GM12872 (cell line): ENCODE data around the gene IQSEC1.

Experiments used
- TF ChIP-seq, protein P1 (sequence below): IDR thresholded peaks from 3 replicates; pipeline ENCODE4 v1.5.1; 2011; ENCODE audit warnings: low read depth, mild to moderate bottlenecking, low read length, moderate library complexity; ENCODE audit not compliant: insufficient read depth

The IQSEC1 gene

DNA sequence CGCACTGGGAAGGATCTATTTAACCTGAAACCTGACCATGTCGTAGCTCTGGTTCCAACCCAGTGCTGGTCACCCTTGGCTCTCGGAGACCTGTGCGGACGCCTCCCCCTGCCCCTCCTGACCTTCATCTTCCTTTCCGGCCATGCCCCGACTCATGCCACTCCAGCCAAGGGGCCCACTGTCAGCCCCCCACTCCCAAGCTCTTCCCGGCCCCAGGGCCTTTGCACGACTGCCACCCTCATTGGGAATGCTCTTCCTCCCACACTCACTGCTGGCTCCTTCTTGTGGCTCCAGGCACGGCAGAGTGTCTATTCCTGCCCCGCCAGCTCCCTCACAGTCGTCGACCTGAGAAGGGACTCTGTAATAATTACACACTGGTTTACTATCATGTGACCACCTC, 9.4 kb upstream of the IQSEC1 start:
- TF ChIP-seq, protein P1, sequence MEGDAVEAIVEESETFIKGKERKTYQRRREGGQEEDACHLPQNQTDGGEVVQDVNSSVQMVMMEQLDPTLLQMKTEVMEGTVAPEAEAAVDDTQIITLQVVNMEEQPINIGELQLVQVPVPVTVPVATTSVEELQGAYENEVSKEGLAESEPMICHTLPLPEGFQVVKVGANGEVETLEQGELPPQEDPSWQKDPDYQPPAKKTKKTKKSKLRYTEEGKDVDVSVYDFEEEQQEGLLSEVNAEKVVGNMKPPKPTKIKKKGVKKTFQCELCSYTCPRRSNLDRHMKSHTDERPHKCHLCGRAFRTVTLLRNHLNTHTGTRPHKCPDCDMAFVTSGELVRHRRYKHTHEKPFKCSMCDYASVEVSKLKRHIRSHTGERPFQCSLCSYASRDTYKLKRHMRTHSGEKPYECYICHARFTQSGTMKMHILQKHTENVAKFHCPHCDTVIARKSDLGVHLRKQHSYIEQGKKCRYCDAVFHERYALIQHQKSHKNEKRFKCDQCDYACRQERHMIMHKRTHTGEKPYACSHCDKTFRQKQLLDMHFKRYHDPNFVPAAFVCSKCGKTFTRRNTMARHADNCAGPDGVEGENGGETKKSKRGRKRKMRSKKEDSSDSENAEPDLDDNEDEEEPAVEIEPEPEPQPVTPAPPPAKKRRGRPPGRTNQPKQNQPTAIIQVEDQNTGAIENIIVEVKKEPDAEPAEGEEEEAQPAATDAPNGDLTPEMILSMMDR = no peak

DNA sequence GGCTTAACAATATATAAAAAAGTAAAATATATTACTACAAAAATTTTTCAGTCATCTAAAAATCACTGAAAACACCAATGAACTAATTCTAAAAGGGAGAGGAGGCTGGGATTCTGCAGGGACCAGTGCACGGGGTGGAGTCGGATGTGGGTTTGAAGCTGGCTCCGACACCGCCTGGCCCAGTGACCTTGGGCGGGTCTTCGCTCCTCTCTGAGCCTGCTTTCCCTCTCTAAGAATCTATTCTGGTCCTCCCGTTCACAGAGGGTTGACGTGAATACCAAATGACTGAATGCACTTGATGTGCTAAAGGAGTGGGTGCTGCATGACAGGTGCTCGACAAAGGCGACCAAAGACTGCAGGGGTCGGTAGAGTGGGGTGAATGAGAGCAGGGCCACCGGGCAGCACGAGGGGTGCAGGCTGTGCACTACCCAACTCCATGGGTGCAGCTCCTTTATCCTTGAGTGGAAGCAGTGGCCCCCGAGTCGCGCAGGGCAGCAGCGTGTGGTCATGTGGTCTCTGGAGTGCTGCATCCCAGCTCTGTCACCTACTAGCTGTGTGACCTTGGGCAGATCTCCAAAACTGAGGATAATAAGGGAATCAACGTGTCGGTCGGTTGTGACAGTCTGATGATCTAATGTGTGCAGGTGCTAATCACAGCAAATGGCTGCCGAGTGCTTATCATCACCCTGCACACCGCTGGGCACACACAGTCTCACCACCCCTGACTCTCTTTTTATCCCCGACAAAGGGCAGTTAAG, 8.6 kb upstream of the IQSEC1 start:
- TF ChIP-seq, protein P1 = no peak

DNA sequence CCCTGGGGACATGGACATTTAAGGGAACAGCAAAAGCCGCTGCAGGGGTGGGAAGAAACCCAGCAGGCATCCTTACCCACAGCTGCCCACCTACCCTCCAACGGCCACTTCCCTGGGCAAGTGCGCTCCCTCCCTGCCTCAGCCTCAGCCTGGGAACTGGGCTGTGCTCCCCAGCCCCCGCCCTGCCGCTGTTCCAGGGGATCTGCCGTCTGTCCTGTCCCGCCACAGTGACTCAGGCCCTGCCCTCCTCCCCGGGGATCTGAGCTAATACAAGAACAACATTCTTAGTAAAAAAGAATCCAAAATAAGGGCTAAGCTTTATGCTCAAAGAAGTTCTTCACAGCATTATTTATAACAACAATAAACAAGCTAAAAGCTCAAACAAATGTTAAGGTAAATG, 7.4 kb upstream of the IQSEC1 start:
- TF ChIP-seq, protein P1 = no peak

DNA sequence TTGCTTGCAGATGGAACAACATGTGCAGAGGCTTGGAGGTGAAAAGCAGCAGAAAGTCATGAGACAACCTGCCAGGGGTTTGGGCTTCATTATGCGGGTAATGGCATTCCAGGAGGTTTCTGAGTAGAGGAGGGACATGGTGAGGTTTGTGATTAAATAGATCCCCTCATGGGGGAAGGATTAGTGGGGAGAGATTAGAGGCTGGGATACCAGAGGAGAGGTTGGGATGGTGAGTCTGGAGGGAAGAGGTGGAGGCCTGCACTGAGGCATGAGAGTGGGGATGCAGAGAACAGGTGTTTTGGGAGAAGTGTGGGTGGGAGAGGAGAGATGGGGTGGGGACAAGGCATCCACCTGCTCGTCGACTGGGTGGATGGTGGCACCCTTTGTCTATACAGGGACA, 6.8 kb upstream of the IQSEC1 start:
- TF ChIP-seq, protein P1 = no peak

DNA sequence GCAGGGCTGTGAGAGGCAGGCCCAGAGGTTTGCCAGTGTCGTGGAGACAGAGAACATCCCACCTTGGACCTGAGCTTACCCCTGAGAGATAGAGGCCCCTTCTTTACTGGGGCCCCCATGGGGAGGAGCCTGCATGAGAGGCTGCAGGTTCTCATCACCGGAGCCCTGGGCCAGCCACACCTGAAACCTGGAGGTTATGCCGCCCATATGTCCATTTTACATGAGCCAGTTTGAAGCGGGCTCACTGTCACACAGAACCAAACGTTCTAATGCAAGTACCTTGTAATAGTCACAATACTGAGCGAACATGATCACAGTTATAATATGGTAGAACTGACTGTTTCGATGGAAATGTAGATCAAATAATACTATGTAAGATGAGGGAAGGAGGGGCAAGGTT, 6.3 kb upstream of the IQSEC1 start:
- TF ChIP-seq, protein P1 = no peak

DNA sequence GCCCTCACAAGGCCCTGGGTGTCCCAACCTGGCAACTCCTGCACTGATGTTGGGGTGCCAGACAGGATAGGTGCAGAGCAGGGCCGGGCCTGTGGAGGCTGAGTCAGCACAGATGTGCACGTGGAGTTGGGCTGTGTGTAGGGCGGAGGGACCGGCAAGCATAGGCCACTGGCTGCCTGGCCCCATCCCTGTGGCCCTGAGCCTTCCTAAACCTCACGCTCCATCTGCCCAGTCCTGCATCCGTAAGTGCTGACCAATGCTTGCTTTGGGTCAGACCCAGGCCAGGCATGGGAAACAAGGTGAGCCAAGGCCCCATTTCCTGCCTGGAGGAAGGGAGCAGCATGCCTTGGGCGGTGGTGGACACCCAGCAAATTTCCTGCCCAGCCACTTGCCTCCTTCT, 5.8 kb upstream of the IQSEC1 start:
- TF ChIP-seq, protein P1 = no peak

DNA sequence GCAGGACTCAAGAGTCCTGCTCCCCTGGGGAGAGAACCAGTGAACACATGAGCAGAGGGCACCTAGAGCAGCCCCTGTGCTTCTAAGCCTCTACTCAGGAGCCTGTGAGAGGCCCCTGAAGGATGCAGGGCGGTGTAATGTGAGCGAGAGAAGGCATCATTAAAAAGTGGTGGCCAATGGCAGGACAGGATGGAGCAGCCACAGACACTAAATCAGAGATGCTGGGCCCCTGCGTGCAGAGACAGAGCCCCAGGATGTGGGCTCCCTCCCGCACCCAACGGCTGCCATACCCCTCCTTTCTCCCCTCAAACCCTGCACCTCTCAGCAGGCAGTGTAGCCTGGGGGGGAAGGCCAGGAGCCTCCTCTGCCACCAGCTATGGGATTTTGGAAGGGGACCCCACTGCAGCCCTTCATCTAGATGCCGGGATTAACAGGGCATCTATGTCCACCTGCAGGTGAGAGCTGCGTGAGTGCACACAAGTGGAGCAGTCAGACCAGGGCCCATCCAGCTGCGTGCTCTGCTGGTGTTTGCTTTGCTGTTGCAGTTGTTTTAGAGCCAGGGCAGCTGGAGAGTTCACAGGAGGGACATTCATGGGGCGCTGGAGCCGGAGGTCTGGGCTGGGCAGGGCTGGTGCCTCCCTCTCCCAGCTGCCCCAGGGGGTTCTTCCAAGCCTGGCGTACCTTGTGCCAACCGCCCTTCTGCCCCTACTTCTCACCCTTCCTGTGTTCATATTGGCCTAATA, 5.1 kb upstream of the IQSEC1 start:
- TF ChIP-seq, protein P1 = no peak
